Stimulated activated CD8-positive, alpha-beta memory T cell treated with anti-CD3 and anti-CD28 coated beads, Interleukin-12 subunit alpha, Interleukin-12 subunit beta, amount 100 ng/mL, for 24 hours (primary cell): ENCODE results near the gene MAPK6.
A peak's percentile ranks its signal among the peaks of the same experiment; 100 is the strongest.

Experiments used
- DNase-seq: peaks from one replicate; pipeline ENCODE4 v3.0.0-alpha.2; 2020; ENCODE audit errors: extremely low read depth

Gene MAPK6

DNA sequence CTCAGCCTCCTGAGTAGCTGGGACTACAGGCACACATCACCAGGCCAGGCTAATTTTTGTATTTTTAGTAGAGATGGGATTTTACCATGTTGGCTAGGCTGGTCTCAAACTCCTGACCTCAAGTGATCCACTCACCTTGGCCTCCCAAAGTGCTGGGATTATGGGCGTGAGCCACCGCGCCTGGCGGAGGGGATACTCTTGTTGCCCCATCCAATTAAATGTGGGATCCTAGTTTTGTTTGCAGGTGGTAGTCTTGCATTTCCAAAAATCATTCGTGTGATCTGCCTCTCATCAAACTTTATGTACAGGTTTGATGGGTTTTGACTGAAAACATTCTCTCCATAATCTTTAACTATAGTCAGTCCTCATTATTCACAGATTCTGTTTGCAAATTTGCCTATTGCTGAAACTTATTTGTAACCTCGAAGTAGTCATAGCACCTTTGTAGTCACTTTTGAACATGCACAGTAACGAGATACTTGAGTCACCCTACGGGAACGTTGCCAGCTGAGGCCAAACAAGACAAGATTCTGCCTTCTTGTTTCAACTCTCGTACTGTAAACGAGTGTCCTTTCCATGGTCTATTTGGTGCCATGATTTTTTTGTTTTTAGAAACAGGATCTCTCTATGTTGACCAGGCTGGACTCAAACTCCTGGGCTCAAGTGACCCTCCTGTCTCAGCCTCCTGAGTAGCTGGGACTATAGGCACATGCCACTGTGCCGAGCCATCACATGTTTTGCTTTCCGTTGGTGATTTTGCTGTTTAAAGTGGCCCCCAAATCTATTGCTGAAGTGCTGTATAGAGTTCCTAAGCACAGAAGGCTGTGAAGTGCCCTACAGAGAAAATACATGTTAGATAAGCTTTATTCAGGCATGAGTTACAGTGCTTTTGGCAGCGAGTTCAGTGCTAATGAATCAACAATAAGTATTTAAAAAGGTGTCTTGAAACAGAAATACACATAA, 8.1 kb upstream of the MAPK6 start:
- DNase-seq: no peak

DNA sequence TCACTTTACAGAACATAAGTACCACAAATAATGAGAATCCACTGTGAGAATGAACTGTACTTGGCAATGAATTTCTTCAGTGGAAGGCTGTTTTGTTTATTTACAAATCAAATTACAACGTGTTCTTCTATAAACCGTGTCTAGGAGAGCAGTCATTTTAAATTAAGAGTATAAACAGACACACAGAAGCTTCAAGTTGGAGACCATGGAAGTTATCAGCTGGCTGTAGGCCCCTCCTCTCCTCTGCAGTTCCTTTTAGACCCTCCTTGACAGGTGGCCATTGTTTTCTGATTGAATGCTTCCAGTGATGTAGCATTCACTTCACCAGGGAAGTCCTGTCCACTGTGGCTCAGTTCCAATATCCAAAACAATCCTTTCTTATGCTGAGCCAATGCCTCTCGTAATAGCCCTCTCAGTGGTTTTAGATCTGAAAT, 7.3 kb upstream of the MAPK6 start:
- no peak for DNase-seq

DNA sequence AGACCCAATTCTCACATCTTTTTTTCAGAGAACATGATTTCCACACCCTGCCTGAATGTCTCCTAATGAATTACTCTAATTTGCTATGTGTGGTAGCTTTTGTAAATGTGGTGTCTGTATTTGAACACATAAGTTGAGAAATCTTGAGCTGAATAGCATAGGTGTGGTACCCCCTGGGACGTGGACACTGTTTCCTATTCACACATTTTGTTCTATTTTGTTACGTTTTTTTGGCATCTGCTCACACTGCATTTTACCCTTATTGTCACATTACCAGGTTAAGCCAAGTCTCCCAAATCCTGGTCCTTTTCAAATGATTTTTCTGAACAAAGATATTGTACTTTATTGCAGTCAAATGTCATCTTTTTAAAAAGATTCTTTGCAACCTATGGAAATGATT, 6.8 kb upstream of the MAPK6 start:
- DNase-seq: no peak

DNA sequence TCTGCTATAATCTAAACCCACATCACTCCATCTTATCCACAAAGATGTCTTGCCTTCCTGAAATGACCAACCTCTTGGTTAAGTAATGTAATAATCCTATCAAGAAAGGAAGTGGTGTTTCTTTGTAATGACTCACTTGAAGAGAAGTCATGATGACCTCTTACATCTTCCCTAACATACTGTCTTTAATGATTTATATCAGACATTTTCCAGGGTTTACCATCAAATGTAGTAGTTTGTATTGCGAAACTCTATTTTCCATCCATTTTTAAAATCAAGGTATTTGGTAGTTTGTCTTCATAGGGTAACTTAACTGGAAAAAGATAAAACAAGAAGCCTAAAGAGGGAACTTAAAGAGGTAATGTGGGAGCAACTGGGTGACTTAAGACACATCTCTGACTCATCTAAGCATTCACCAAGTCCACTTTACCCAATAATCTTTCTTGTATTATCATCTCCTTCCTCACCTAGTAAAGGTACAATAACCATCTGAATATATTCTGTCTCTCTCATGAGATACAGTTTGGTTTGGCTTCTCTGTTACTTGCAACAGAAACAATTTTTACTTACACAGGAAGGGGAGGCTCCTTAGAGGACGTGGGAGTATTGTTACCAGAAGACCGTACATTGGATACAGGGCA, 5.7 kb upstream of the MAPK6 start:
- no peak for DNase-seq

DNA sequence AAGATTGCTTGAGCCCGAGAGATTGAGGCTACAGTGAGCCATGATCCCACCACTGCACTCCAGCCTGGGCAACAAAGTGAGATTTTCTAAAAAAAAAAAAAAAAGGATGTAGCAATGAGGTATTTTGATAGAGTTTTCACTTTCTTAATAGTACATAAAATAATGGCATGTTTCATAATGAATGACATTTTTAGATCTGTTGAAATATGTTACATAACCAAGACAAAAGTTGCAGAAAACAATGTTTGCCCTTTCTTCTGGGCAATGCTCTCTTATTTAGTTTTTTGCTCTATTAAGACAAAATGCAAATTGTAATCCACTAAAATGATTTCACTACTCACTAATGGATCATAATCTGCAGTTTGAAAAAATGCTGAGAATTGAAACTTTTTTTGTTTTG, 4.4 kb upstream of the MAPK6 start:
- no peak for DNase-seq

DNA sequence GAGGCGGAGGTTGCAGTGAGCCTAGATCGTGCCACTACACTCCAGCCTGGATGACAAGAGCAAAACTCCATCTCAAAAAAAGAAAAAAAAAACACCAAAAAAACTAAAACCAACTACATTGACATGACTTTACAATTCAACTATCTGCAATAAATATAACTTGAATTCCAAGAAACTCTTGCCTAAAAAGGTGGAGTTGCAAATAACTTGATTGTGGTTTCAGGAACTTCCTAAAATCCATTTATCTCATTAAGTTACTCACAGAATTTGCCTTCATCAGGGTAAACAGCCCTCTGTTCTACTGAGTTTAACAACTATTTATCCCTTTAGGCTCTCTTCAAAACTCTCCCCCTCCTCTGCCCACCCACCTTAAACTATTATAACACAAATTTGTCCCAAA, 2.7 kb upstream of the MAPK6 start:
- no peak for DNase-seq

DNA sequence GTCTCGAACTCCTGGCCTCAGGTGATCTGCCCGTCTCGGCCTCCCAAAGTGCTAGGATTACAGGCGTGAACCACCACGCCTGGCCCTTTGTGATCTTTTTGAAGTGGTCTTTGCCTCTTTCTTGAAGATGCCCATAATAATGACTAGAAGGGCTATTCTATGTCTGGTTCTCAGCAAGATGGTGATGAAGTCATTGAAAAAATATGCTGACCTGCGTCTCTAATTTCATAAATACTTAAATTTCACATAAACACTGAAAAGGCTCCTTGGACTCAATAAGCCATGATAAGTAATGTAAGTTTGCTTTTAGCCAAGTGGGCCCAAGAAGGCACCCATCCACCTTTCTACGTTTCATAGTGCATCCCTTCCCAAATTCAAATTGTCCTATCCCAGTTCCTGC, 775 bp upstream of the MAPK6 start:
- no peak for DNase-seq

DNA sequence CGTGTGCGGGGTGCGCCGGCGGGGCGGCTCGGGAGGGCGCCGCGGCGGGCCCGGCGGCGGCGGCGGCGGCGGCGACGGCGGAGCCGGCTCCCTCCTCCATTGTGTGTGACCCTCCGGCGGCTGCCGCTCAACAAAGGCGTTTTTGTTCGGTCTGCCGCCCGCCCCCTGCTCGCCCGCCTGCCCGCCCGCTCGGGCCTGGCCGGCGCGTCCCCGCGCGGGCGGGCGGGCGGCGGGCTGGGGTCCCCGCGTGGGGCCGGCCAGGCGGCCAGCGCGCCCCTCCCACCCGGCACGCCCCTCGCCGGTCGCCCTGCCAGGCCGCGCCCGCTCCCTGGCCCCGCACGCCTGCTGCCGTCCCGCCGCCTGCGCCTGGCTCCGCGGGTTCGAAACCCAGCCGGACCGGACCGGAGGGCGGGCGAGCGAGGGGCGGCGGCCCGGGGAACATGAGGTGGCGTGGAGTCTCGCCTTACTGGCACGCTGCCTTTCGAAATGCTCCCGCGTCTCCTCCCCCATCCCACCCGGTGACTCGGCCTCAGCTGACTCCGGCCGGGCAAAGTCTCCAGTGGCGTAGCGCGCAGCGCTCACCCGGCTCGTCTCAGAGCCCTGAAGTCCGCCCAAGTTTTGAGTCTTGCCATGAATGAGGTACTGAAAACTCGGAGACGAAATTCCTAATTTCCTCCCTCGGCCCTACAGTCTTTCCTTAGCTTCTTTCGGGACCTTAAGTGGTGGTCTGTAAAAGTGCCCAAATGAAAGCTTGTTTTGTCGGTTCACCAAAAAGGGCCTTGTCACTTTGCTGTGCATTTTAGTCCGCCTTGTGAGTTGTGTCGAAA, 588 bp downstream of the MAPK6 start:
- DNase-seq: peak; percentile 28

DNA sequence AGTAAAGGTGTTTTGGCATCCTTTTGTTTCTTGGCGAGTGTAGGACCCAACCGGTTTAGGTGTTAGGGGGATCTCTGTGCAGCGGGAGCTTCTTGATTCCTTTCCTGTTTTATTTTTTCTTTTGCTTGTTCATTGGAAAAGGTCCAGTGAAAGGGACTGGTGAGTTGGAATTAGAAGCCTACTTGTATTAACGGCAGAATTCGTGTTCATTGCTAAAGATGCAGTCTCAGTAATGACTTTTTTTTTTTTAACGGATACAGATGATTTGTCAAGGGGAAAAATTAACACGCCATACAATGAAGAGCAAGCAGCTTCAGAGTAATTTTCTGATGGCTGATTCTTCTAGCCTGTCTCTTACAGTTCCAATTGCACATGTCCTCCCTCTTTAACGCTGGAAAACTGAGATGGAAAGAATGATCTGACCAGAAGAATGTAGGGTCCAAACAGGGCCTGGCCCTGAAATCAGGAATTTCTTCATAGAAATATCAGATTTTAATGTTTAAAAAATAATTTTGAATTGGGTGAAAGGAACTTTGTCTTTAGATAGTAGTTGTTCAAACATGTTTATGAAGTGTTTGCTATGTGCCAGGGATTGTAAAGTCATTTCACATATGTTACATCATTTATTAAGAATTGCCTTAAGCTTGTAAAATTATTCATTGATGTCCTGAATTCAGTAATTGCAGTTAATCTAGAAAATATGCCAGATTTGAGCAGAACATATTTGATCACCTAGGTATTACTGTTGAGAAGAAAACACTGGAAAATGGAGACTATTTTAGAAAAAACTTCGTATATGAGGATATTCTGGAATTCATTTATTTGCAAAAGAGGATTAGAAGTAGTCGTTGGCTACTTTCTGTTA, 1.4 kb downstream of the MAPK6 start:
- DNase-seq: no peak

DNA sequence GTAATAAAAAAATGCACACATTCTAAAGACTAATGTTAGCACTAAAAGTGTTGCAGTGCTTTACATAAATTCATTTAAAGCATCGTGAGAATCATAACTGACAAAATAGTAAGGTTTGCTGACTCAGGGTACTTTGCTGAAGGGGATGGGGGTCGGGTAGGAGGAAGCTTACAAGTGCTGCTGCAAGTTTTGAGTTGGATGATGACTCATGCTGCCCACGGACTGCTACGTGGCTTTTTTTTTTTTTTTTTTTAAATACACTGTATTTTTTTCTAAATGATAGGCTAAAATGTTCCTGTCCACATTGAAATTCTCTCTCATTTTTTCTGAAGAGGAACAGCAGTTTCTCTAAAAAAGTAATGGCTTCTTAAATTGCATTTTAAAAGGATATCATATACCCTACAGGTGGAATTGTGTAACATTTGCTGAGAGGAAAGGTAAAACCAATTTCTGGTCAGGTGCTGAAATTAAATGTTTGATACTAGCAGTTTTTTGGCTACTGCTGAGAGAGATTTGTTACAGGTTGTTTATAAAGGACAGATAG, 2.2 kb downstream of the MAPK6 start:
- DNase-seq: peak; percentile 32

DNA sequence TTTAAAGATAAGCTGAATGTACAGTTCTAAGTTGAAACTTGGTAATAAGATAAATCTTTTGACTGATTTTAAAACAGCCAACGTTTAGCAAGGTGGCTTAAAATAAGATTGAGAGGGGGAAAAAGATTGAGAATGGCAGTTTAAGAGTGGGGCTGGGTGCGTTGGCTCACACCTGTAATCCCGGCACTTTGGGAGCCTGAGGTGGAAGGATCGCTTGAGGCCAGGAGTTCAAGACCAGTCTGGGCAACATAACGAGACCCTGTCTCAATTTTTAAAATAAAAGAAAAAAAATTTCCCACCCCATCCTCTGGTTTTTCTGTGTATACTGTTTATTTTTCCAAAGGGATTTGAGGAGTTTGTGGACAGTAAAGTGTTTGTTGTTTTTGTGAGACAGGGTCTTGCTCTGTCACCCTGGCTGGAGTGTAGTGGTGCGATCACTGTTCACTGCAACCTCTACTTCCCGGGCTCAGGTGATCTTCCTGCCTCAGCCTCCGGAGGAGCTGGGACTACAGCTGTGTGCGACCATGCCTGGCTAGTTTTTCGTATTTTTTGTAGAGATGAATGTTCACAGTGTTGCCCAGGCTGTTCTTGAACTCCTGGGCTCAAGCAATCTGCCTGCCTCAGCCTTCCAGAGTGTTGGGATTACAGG, 3.0 kb downstream of the MAPK6 start:
- DNase-seq: no peak

DNA sequence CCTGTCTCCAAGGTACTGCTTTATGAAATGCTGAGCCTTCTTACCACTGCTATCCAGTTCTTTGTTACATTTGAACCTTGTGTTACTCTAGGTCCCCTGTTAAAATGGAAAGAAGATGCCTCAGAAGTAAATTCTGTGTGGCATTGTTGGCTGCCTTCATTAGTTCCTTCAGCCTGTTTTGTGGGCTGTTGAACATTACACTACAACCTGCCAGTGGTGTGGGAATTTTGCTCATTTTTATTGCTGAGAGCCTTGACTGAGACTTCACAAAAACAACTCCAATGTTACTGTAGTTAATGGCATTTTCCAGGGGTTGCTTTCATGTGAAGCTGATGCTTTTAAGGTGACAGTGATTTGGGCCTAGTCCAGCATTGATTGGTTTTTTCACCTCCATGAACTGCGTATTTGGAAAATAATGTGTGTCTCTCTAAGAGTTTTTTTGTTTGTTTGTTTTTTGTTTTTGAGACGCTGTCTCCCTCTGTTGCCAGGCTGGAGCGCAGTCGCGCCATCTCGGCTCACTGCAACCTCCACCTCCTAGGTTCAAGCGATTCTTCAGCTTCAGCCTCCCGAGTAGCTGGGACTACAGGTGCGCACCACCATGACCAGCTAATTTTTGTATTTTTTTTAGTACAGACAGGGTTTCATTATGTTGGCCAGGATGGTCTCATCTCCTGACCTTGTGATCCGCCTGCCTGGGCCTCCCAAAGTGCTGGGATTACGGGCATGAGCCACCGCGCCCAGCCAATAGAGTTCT, 4.3 kb downstream of the MAPK6 start:
- DNase-seq: no peak

DNA sequence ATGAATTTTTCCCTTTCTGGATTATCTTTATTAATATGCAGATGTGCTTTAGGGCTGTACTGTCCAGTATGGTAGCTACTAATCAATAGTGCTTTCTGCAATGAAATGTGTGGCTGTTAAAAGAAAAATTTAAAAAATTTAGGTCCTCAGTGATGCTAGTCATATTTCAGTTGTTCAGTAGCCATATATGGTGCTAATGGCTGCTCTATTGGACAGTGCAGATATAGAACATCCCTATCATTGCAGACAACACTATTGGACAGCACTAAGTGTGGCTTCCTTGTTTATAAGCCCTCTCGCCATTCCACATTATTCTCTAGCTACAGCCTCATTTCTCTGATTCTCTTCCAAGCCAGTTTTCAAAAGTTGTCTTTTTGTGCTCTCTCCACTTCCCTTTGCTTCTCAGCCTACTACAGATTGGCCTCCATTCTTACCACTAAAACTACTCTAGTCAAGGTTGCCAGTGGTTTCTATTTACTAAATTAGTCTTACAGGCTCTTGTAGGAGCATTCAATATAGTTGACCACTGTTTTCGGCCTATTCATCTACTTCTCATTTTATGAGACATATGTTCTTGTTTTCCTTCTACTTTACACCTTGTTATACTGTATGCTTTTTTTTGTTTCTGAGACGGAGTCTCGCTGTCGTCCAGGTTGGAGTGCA, 9.5 kb downstream of the MAPK6 start:
- DNase-seq: no peak

DNA sequence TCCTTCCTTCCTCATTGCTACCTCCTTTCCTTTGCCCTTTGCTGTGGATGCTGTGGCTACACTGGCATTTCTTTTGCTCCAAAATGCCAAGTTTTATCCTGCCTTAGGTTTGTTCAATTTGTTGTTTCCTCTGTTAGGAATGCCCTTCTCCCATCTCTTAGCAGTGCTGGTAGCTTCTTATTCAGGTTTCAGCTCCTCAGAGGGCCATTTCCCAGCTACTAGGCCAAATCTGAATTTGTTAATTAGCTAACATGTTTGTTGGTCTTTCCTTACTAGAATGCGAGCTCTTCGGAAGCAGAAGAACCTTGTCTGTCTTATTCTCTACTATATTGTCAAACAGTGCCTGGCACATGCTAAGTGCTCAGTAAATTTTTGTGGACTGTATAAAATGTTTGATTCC, 11.0 kb downstream of the MAPK6 start:
- DNase-seq: no peak

DNA sequence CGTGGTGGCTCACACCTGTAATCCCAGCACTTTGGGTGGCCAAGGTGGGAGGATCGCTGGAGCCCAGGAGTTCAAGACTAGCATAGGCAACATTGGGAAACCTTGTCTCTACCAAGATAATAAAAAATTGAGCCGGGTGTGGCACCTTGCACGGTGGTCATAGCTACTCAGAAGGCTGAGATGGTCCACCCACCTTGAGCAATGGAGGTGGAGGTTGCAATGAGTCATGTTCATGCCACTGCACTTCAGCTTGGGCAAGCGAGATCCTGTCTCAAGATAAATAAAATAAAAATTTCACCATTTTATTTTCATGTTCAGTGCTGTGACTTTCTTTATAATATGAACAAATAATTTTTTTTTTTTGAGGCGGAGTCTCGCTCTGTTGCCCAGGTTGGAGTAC, 12.5 kb downstream of the MAPK6 start:
- no peak for DNase-seq

DNA sequence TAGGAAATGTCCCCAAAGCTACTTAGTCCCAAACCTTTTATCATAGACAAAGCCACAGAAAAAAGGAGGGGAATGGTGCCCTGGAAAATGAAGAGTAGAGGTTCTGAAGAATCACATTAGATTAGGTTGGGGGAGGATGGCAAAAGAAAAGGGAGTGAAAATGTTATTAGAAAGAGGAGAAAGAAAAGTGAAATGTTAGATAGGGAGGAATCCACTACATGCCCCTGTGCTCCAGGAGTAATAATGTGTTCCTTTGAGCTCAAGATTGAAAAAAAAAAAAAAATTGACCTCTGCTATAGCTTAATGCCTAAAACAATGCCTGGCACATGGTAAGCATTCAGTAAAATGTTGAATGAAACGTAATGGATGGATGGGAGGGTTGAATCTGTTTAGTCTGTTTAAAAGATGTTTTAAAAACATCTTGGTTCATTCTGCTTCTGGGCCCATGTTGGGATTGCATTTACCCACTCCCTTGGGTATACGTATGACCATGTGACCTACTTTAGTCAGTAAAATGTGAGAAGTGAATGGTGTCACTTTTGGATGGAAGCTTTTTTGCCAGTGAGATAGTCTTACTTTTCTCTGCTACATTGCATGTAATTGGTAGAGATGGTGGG, 19.0 kb downstream of the MAPK6 start:
- DNase-seq: no peak

DNA sequence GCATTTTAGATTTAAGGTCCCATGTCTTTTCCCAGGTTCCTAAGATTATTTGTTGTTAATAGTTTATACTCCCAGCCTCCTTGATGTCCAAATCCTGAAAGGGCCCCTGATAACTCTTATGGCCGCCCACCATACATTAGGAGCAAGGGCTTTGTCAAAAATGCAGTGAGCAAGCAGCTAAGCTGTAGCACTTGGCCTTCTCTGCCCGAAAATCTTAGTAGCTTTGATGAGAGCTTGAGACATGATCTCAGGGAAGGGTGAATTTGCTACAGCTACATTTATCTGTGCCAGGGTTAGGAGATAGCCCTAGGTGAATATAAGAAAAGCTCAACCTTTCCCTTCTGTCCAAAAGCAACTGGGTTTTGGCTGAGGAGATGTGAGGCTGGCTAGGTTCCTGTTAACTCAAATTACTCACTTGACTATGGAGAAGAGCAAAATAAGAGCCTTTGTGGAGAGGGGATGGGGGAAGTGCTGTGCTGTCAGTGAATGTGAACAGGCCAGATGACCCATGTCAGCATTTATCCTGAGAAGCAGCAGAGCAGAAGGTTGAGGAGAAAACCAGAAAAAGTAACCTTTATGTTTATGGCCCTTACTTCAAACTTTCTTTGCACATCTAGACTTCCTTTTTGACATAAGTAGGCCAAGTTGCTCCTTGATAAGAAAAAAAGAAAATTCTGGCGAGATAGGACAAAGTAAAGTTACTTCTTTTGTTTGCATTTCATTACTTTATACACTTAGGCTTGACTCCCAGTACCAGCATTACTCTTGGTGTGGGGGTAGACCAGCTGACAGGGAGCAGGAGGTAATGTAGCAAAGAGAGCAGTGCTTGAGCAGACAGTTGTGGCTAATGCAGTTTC, 21.1 kb downstream of the MAPK6 start:
- no peak for DNase-seq
